ENCODE results near the gene CXCL14. TPM values are rescaled to one million over a fixed set of nuclear protein-coding genes. Genes with fewer than 3 reads are reported as not detected.

Gene CXCL14
- total and polyA plus RNA-seq, 2 experiments from 2014 or later: 0.88 to 1.3 TPM

GRCh38 chr5:135587721-135588663 is 9.2 kb upstream of the CXCL14 start:
- peaks cover 53% of the 10 kb centered on the region for H3K27me3 ChIP-seq (replicated peaks; ENCODE audit: insufficient read depth)
- no peaks in the 10 kb centered on the region for H3K79me2 ChIP-seq (ENCODE audit: insufficient read depth)
- H3K36me3 ChIP-seq (ENCODE audit: low read depth): no peaks in the 10 kb centered on the region
- no peaks in the 10 kb centered on the region for H3F3A ChIP-seq (ENCODE audit: insufficient read depth)
- no peak overlapping the region for H3K9ac ChIP-seq
- in situ Hi-C loops (cut with MboI): no loop called here
- no peak for DNase-seq
- WGBS, 2 experiments (ENCODE audit: low coverage in 1 of 2, low lambda C conversion rate in 2 of 2, missing lambda C conversion rate in 2 of 2): 6 to 8% methylated on average over 17 of the region's 17 CpGs
- no peaks in the 10 kb centered on the region for H4K20me1 ChIP-seq (ENCODE audit: insufficient read depth)
- no peaks in the 10 kb centered on the region for H3K9me2 ChIP-seq (ENCODE audit: insufficient read depth)
- H3K4me1 ChIP-seq (ENCODE audit: insufficient read depth): no peaks in the 10 kb centered on the region
- H3K9me3 ChIP-seq (ENCODE audit: low read depth): no peaks in the 10 kb centered on the region
- H2AFZ ChIP-seq: no peak overlapping the region
- TF ChIP-seq EZH2 (IDR thresholded peaks at IDR 0.05; ENCODE audit: insufficient read depth, poor library complexity, severe bottlenecking): no peak
- no peak for TF ChIP-seq EZH2phosphoT487 (IDR thresholded peaks at IDR 0.05; ENCODE audit: insufficient read depth, low read depth)
- H3K4me2 ChIP-seq (ENCODE audit: unreplicated experiment): no peak overlapping the region
- H3K27ac ChIP-seq: no peak overlapping the region
- no peak overlapping the region for H3K4me3 ChIP-seq

- WGBS, 2 experiments (ENCODE audit: low coverage in 1 of 2, low lambda C conversion rate in 2 of 2, missing lambda C conversion rate in 2 of 2): 76 to 90% methylated on average over 6 of the region's 6 CpGs
- Histone ChIP-seq H3K9ac (no peak overlapping the region), H3K27ac (no peak overlapping the region), H2AFZ (no peak overlapping the region), H3K79me2 (ENCODE audit: insufficient read depth) (no peaks in the 10 kb centered on the region), H3K9me2 (ENCODE audit: insufficient read depth) (no peaks in the 10 kb centered on the region), H3K4me1 (ENCODE audit: insufficient read depth) (no peaks in the 10 kb centered on the region), H4K20me1 (ENCODE audit: insufficient read depth) (no peaks in the 10 kb centered on the region), H3K4me2 (ENCODE audit: unreplicated experiment) (no peak overlapping the region), H3K4me3 (no peak overlapping the region), H3F3A (ENCODE audit: insufficient read depth) (no peaks in the 10 kb centered on the region), H3K27me3 (replicated peaks; ENCODE audit: insufficient read depth) (peaks cover 82% of the 10 kb centered on the region), H3K9me3 (ENCODE audit: low read depth) (no peaks in the 10 kb centered on the region), H3K36me3 (ENCODE audit: low read depth) (no peaks in the 10 kb centered on the region)
- no peak for DNase-seq
- in situ Hi-C loops (cut with MboI): no loop called here
- TF ChIP-seq EZH2phosphoT487 (IDR thresholded peaks at IDR 0.05; ENCODE audit: insufficient read depth, low read depth): no peak
- TF ChIP-seq EZH2 (IDR thresholded peaks at IDR 0.05; ENCODE audit: insufficient read depth, poor library complexity, severe bottlenecking): no peak
These were observed 6.1 kb upstream of the CXCL14 start for GRCh38 chr5:135584918-135585317.

- DNase-seq: no peak
- peaks cover 85% of the 10 kb centered on the region for H3K27me3 ChIP-seq (replicated peaks; ENCODE audit: insufficient read depth)
These were observed 5.5 kb upstream of the CXCL14 start for GRCh38 chr5:135584276-135584675.

GRCh38 chr5:135582099-135582781 is 3.4 kb upstream of the CXCL14 start:
- DNase-seq: no peak
- WGBS, 2 experiments (ENCODE audit: low coverage in 1 of 2, low lambda C conversion rate in 2 of 2, missing lambda C conversion rate in 2 of 2): 44 to 58% methylated on average over 6 of the region's 6 CpGs
- in situ Hi-C loops (cut with MboI): no loop called here

More at GRCh38 chr5:135584276-135584675, 5.5 kb upstream of the CXCL14 start:
- H3K27ac ChIP-seq: no peak overlapping the region
- H3K79me2 ChIP-seq (ENCODE audit: insufficient read depth): no peaks in the 10 kb centered on the region
- no peaks in the 10 kb centered on the region for H3K9me3 ChIP-seq (ENCODE audit: low read depth)
- no peaks in the 10 kb centered on the region for H4K20me1 ChIP-seq (ENCODE audit: insufficient read depth)
- no peak overlapping the region for H3K4me3 ChIP-seq
- H3K9ac ChIP-seq: no peak overlapping the region
- H2AFZ ChIP-seq: no peak overlapping the region
- H3K36me3 ChIP-seq (ENCODE audit: low read depth): no peaks in the 10 kb centered on the region
- H3K4me2 ChIP-seq (ENCODE audit: unreplicated experiment): no peak overlapping the region
- H3K4me1 ChIP-seq (ENCODE audit: insufficient read depth): no peaks in the 10 kb centered on the region
- no peaks in the 10 kb centered on the region for H3K9me2 ChIP-seq (ENCODE audit: insufficient read depth)
- in situ Hi-C loops (cut with MboI): no loop called here
- WGBS, 2 experiments (ENCODE audit: low coverage in 1 of 2, low lambda C conversion rate in 2 of 2, missing lambda C conversion rate in 2 of 2): 25 to 27% methylated on average over 2 of the region's 2 CpGs
- H3F3A ChIP-seq (ENCODE audit: insufficient read depth): no peaks in the 10 kb centered on the region
- TF ChIP-seq EZH2phosphoT487 (IDR thresholded peaks at IDR 0.05; ENCODE audit: insufficient read depth, low read depth): no peak
- no peak for TF ChIP-seq EZH2 (IDR thresholded peaks at IDR 0.05; ENCODE audit: insufficient read depth, poor library complexity, severe bottlenecking)

More at GRCh38 chr5:135582099-135582781, 3.4 kb upstream of the CXCL14 start:
- H2AFZ ChIP-seq: no peak overlapping the region
- no peaks in the 10 kb centered on the region for H3K79me2 ChIP-seq (ENCODE audit: insufficient read depth)
- H3K9me3 ChIP-seq (ENCODE audit: low read depth): no peaks in the 10 kb centered on the region
- no peaks in the 10 kb centered on the region for H3K9me2 ChIP-seq (ENCODE audit: insufficient read depth)
- no peak overlapping the region for H3K9ac ChIP-seq
- no peaks in the 10 kb centered on the region for H3K36me3 ChIP-seq (ENCODE audit: low read depth)
- no peak overlapping the region for H3K27ac ChIP-seq
- no peaks in the 10 kb centered on the region for H4K20me1 ChIP-seq (ENCODE audit: insufficient read depth)
- peaks cover 70% of the 10 kb centered on the region for H3K27me3 ChIP-seq (replicated peaks; ENCODE audit: insufficient read depth)
- no peak overlapping the region for H3K4me2 ChIP-seq (ENCODE audit: unreplicated experiment)
- peaks cover under 1% of the 10 kb centered on the region; the same call in 1 of the 2 replicates for H3K4me1 ChIP-seq (ENCODE audit: insufficient read depth)
- TF ChIP-seq EZH2 (IDR thresholded peaks at IDR 0.05; ENCODE audit: insufficient read depth, poor library complexity, severe bottlenecking) (no peak), EZH2phosphoT487 (IDR thresholded peaks at IDR 0.05; ENCODE audit: insufficient read depth, low read depth) (no peak)
- H3K4me3 ChIP-seq: no peak overlapping the region
- no peaks in the 10 kb centered on the region for H3F3A ChIP-seq (ENCODE audit: insufficient read depth)
